H9 (cell line): ENCODE measurements around the gene SORCS2. TPM values are rescaled to one million over a fixed set of nuclear protein-coding genes. Genes with fewer than 3 reads are reported as not detected.

Experiments
- DNase-seq: peaks from one replicate; pipeline ENCODE4 v3.0.0-alpha.2; 2017
- H2AFZ ChIP-seq: one replicate; pipeline ENCODE4 v1.6.1; 2013; ENCODE audit warnings: mild to moderate bottlenecking, low read length, control low read depth, moderate library complexity
- H2AK5ac ChIP-seq: 2 replicates; pipeline ENCODE4 v1.6.1; 2013; ENCODE audit warnings: low read length, control low read depth, mixed read lengths; ENCODE audit not compliant: insufficient read length
- H2BK120ac ChIP-seq: one replicate; pipeline ENCODE4 v1.6.1; 2013; ENCODE audit warnings: low read depth, mild to moderate bottlenecking, low read length, control low read depth, inconsistent platforms; ENCODE audit not compliant: poor library complexity, severe bottlenecking
- H2BK12ac ChIP-seq: 2 replicates; pipeline ENCODE4 v1.6.1; 2013; ENCODE audit warnings: low read length, control low read depth, mixed read lengths, low read depth; ENCODE audit not compliant: insufficient read length
- H2BK15ac ChIP-seq: 2 replicates; pipeline ENCODE4 v1.6.1; 2013; ENCODE audit warnings: low read depth, low read length, control low read depth
- H2BK20ac ChIP-seq: one replicate; pipeline ENCODE4 v1.6.1; 2013; ENCODE audit warnings: low read depth, mild to moderate bottlenecking, low read length, control low read depth, inconsistent platforms; ENCODE audit not compliant: poor library complexity, severe bottlenecking
- H2BK5ac ChIP-seq: 2 replicates; pipeline ENCODE4 v1.6.1; 2013; ENCODE audit warnings: low read length, control low read depth, mixed read lengths; ENCODE audit not compliant: insufficient read length
- H3K14ac ChIP-seq: 2 replicates; pipeline ENCODE4 v1.6.1; 2013; ENCODE audit warnings: low read length, control low read depth; ENCODE audit not compliant: insufficient read depth
- H3K18ac ChIP-seq: 2 replicates; pipeline ENCODE4 v1.6.1; 2013; ENCODE audit warnings: low read depth, mild to moderate bottlenecking, mixed read lengths, low read length, control low read depth; ENCODE audit not compliant: insufficient read length
- H3K23ac ChIP-seq: 2 replicates; pipeline ENCODE4 v1.6.1; 2013; ENCODE audit warnings: low read length, control low read depth, mixed read lengths, low read depth; ENCODE audit not compliant: insufficient read length
- H3K23me2 ChIP-seq: 2 replicates; pipeline ENCODE4 v1.6.1; 2013; ENCODE audit warnings: low read depth, mild to moderate bottlenecking, mixed read lengths, low read length, control low read depth; ENCODE audit not compliant: insufficient read length, poor library complexity, severe bottlenecking
- H3K27ac ChIP-seq: 2 replicates; pipeline ENCODE4 v1.5.1; 2013; ENCODE audit warnings: low read length, control low read depth, mixed read lengths, low read depth; ENCODE audit not compliant: insufficient read length
- H3K27me3 ChIP-seq: 2 replicates; pipeline ENCODE4 v1.6.1; 2013; ENCODE audit warnings: low read length, control low read depth, inconsistent platforms; ENCODE audit not compliant: insufficient read depth
- H3K4ac ChIP-seq: 2 replicates; pipeline ENCODE4 v1.6.1; 2013; ENCODE audit warnings: low read depth, mild to moderate bottlenecking, control low read depth, inconsistent platforms, low read length, moderate library complexity
- H3K4me1 ChIP-seq: 2 replicates; pipeline ENCODE4 v1.6.1; 2013; ENCODE audit warnings: low read length, control low read depth, inconsistent platforms; ENCODE audit not compliant: insufficient read depth
- H3K4me2 ChIP-seq: 2 replicates; pipeline ENCODE4 v1.6.1; 2013; ENCODE audit warnings: low read length, control low read depth, mixed read lengths; ENCODE audit not compliant: insufficient read length, insufficient read depth
- H3K56ac ChIP-seq: 2 replicates; pipeline ENCODE4 v1.6.1; 2013; ENCODE audit warnings: low read depth, mild to moderate bottlenecking, mixed read lengths, low read length, control low read depth; ENCODE audit not compliant: insufficient read length
- H3K79me1 ChIP-seq: 2 replicates; pipeline ENCODE4 v1.6.1; 2013; ENCODE audit warnings: low read depth, mild to moderate bottlenecking, moderate library complexity, low read length, control low read depth, inconsistent platforms; ENCODE audit not compliant: insufficient read depth, poor library complexity, severe bottlenecking
- H3K79me2 ChIP-seq: 2 replicates; pipeline ENCODE4 v1.6.1; 2013; ENCODE audit warnings: low read length, control low read depth, inconsistent platforms; ENCODE audit not compliant: insufficient read depth
- H3K9ac ChIP-seq: 2 replicates; pipeline ENCODE4 v1.6.1; 2013; ENCODE audit warnings: low read length, control low read depth, mixed read lengths; ENCODE audit not compliant: insufficient read length; ENCODE audit errors: extremely low read depth
- H3K9me3 ChIP-seq: one replicate; pipeline ENCODE4 v1.6.1; 2013; ENCODE audit warnings: low read depth, low read length, inconsistent platforms; ENCODE audit not compliant: control insufficient read depth
- H3T11ph ChIP-seq: one replicate; pipeline ENCODE4 v1.6.1; 2013; ENCODE audit warnings: mild to moderate bottlenecking, low read length, control low read depth, inconsistent platforms
- H4K20me1 ChIP-seq: one replicate; pipeline ENCODE4 v1.6.1; 2013; ENCODE audit not compliant: control insufficient read depth, insufficient read length, insufficient read depth
- H4K5ac ChIP-seq: 2 replicates; pipeline ENCODE4 v1.6.1; 2013; ENCODE audit warnings: low read depth, mild to moderate bottlenecking, mixed read lengths, low read length, control low read depth; ENCODE audit not compliant: insufficient read length
- H4K8ac ChIP-seq: replicated peaks from 2 replicates; pipeline ENCODE4 v1.6.1; 2013; ENCODE audit warnings: low read length, control low read depth, mixed read lengths, low read depth; ENCODE audit not compliant: insufficient read length
- H4K91ac ChIP-seq: 2 replicates; pipeline ENCODE4 v1.6.1; 2013; ENCODE audit warnings: low read depth, mild to moderate bottlenecking, moderate library complexity, mixed read lengths, low read length, control low read depth; ENCODE audit not compliant: insufficient read length
- H3K27ac Mint-ChIP-seq, 3 experiments: 2 replicates in 2 of 3; 3 replicates in 1 of 3; pipeline ENCODE4 v1.8.0; 2020 to 2021; ENCODE audit warnings: mixed read lengths in 3 of 3, mild to moderate bottlenecking in 1 of 3, moderate library complexity in 1 of 3
- H3K27me3 Mint-ChIP-seq: 2 replicates; pipeline ENCODE4 v1.8.0; 2021; ENCODE audit warnings: low read depth, mild to moderate bottlenecking, moderate library complexity, mixed read lengths
- H3K36me3 Mint-ChIP-seq, 3 experiments: 2 replicates in 2 of 3; 3 replicates in 1 of 3; pipeline ENCODE4 v1.8.0; 2020 to 2021; ENCODE audit warnings: low read depth in 3 of 3, mixed read lengths in 3 of 3; ENCODE audit not compliant: insufficient read depth in 1 of 3
- H3K4me1 Mint-ChIP-seq, 2 experiments: 2 replicates each; pipeline ENCODE4 v1.8.0; 2020; ENCODE audit warnings: mixed read lengths in 2 of 2
- H3K4me3 Mint-ChIP-seq, 2 experiments: 2 replicates in 1 of 2; 3 replicates in 1 of 2; pipeline ENCODE4 v1.8.0; 2020 to 2021; ENCODE audit warnings: mild to moderate bottlenecking in 2 of 2, mixed read lengths in 2 of 2, moderate library complexity in 1 of 2
- H3K9me3 Mint-ChIP-seq, 2 experiments: 2 replicates in 1 of 2; 3 replicates in 1 of 2; pipeline ENCODE4 v1.8.0; 2020; ENCODE audit warnings: mild to moderate bottlenecking in 2 of 2, mixed read lengths in 2 of 2, moderate library complexity in 1 of 2
- CTCF ChIP-seq: fragments of 200-600 bp; sonication (generic); conservative IDR thresholded peaks from 3 replicates; pipeline ENCODE4 v1.8.0; 2021; ENCODE audit warnings: antibody characterized with exemption, mild to moderate bottlenecking
- WGBS: extraction: QIAGEN DNeasy Blood & Tissue Kit; methylation state at CpG from one replicate; pipeline ENCODE4 v1.1.7; 2013; ENCODE audit warnings: missing lambda C conversion rate, low lambda C conversion rate, mixed read lengths; ENCODE audit not compliant: insufficient read length; ENCODE audit errors: extremely low coverage; 5-methylcytosine and 5-hydroxymethylcytosine counted together
- total RNA-seq: library from RNA; stranded (reverse); gene quantifications from 2 replicates; pipeline ENCODE4 v1.2.1, GENCODE V29; 2021

The SORCS2 gene
- total RNA-seq, 1 experiment from 2014 or later, result 0.57 TPM

GRCh38 chr4:7526491-7526890, 334.2 kb downstream of the SORCS2 start:
- no peaks in the 10 kb centered on the region for H4K20me1 ChIP-seq
- peaks cover 26 to 40% of the 10 kb centered on the region in 2 experiments for H3K4me1 Mint-ChIP-seq
- no peak overlapping the region for H4K8ac ChIP-seq
- no peak for DNase-seq
- H2BK15ac ChIP-seq, result no peak overlapping the region
- no peaks in the 10 kb centered on the region for H3K9me3 Mint-ChIP-seq
- no peaks in the 10 kb centered on the region for H3K36me3 Mint-ChIP-seq
- peak; percentile 57 for TF ChIP-seq CTCF
- no peak overlapping the region for H2BK5ac ChIP-seq
- H3K4me3 Mint-ChIP-seq, result no peak overlapping the region; a peak in 1 of 5 replicates
- H3K4me2 ChIP-seq, result no peak overlapping the region
- H2BK20ac ChIP-seq, result no peak overlapping the region
- no peak overlapping the region for H2BK12ac ChIP-seq
- no peak overlapping the region for H3K23ac ChIP-seq
- H3K9ac ChIP-seq, result no peak overlapping the region
- H3K27me3 ChIP-seq, result no peaks in the 10 kb centered on the region
- no peaks in the 10 kb centered on the region for H3K4me1 ChIP-seq
- no peaks in the 10 kb centered on the region for H3K9me3 ChIP-seq
- H2BK120ac ChIP-seq, result no peak overlapping the region
- no peak overlapping the region for H3K27ac Mint-ChIP-seq
- no CpG with 5 or more reads among the region's 13 CpGs for WGBS
- H3K79me1 ChIP-seq, result no peaks in the 10 kb centered on the region
- H3K27ac ChIP-seq, result no peak overlapping the region
- H4K5ac ChIP-seq, result no peak overlapping the region
- no peaks in the 10 kb centered on the region for H3K79me2 ChIP-seq
- H3K4ac ChIP-seq, result no peak overlapping the region
- H3T11ph ChIP-seq, result no peak overlapping the region
- no peak overlapping the region for H3K18ac ChIP-seq
- H3K23me2 ChIP-seq, result no peaks in the 10 kb centered on the region
- H3K14ac ChIP-seq, result no peak overlapping the region
- peaks cover 7% of the 10 kb centered on the region; the same call in 1 of the 2 replicates for H3K27me3 Mint-ChIP-seq
- no peak overlapping the region for H3K56ac ChIP-seq
- no peak overlapping the region for H2AFZ ChIP-seq
- no peak overlapping the region for H2AK5ac ChIP-seq
- H4K91ac ChIP-seq, result no peak overlapping the region
